HG03520 (cell line): ENCODE data around the gene ZNF80.

Experiments used
- ATAC-seq: cut with Tn5 transposase; IDR thresholded peaks from one replicate; pipeline ENCODE4 v1.9.1; 2021; ENCODE audit warnings: mild to moderate bottlenecking, moderate library complexity; ENCODE audit not compliant: unreplicated experiment

ZNF80 gene

DNA sequence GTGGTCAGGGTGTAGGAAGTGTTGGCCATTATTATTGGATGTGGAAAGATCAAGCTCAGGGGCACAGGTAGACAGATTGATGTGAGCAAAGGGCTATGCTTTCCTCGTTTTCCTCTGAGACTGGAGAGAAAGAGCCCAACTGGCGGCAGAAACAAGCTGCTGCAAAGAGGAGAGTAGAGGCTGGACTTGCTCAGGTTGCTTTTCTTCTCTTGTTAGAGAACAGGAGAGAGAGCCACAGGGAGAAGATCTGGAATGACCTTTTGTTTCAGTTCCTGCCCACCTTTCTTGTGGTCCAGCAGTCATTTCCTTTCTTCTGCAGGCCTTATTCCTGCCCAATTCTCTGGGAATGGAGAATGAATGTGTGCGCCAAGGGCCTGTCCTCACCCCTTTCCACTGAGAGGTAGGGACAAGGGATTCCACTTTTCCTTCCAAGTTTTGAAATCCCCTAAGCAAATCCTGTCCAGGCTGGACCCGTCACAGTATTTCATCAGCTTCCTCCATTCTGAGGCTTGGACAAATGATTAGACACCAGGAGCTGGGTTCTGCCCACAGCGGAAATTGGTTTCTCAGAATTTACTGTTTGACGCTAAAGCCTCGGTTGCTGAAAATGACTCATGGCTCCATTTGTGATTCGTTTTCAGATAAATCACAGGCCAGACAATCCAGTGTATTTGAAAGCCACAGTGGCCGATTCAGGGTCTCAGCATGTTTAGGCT lies 16.1 kb downstream of the ZNF80 start:
- ATAC-seq = no peak

DNA sequence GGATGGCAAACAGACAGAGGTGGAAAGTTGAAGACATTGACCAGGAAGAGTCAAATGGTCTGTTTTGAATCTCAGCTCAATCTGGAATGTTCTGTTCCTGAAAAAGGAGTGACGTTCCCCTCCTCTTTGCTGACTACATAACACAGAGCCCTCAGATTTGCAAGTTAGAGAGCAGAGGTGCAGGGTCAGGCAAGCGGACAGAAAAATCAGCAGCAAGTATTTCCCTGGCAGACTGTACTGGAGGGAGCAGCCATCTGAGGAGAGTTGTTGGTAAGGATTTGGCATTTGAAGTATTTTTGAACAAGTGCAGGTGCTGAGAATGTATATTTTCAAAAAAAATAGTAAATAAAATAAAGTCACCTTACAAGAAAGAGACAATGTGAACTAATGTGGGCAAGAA lies 17.6 kb downstream of the ZNF80 start:
- no peak for ATAC-seq

DNA sequence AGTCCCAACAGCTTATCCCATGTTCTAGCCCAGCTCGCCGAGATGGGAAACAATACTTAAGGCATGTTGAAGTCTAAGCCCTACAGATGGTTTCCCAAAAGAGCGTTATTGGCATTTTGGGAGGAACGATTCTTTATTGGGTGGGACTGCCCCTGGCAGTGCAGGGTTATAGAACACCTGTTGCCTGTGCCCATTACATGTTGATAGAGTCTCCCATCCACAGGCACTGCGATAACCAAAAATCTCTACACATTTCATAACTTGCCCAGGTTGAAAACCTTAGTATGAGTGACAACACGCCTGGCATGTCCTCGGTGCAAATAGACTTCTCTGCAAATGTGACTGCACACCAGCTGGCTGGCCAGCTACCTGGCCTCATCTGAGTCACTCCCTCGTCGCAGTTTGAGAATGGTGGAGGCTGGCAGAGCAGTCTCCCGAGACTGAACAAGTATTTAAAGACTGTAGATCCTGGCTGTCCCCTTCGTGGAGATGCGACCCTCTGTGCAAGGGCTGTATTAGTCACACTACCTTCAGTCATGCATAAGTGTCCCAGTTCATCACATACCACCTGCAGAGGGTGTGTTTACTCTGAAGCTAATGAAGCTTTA lies 18.7 kb downstream of the ZNF80 start:
- no peak for ATAC-seq

DNA sequence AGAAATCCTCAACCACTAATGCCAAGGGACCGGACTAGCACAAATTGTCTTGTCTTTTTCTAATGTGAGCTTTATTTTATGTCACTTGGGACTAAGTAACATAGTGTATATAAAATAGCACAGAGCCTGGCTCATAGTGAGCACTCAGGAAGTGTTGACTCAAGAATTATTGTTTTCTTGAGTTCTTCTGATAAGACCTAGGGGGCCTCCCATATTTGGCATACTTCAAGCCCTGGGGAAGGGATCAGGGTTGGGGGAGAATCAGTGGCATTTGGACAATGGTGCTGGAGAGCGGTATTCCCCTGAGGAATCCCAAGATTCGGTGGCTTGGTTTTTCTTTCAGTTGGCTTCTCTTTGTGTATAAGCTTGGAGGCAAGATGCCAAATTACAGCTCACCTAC lies 19.4 kb downstream of the ZNF80 start:
- ATAC-seq = no peak

DNA sequence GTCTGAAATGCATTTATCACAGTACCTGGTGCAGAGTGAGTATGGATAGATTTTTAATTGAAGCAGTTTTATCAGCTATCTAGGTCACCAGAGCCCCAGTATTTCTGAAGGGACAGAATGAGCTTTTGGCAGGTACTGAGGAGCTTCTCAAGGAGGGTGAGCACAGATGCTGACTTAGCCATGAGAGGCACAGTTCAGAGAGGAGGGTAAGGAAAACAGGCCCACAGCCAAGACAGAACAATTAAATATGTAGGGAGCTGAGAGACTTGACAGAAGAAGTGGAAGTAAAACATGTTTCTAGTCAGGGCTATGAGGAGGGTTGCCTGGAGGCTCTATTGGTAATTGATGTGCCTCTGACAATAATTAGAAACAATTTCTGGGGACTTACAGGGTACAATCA lies 20.1 kb downstream of the ZNF80 start:
- ATAC-seq = no peak

DNA sequence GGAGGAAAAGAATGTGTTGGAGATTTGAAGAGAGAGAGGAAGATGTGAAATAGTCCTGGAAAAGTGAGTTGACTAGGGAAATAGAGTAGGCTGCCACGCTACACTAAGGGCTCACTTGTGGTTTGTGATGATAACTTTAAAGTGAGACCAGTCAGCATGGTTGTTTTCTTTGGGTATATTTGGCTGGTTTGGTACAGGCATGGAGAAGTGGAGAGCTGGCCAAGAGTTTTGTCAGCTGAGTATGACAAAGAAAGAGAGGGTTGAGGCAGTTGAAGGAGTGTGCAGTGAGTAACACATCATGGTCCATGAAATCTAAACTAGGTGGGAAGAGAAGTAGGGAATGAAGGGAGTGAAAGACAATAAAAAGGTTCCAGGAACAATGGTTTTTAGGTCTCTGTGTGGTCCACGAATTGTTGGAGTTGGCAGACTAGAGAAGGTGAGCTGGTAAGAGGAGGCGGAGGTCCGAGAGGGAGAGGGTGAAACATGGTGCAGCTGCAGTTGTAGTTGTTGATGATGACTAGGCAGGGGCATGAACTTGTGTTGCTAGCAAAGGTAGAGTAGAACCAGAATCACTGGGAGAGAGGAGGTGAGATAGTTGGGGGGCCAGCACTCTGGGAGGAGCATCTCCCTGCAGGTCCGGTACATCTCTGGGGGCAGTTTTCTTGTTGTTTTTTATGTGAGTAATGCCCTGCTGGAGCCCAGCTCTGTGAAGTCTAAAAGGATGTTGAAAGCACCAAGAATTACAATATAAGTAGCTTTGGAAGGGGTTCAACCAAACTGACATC lies 21.0 kb downstream of the ZNF80 start:
- no peak for ATAC-seq

DNA sequence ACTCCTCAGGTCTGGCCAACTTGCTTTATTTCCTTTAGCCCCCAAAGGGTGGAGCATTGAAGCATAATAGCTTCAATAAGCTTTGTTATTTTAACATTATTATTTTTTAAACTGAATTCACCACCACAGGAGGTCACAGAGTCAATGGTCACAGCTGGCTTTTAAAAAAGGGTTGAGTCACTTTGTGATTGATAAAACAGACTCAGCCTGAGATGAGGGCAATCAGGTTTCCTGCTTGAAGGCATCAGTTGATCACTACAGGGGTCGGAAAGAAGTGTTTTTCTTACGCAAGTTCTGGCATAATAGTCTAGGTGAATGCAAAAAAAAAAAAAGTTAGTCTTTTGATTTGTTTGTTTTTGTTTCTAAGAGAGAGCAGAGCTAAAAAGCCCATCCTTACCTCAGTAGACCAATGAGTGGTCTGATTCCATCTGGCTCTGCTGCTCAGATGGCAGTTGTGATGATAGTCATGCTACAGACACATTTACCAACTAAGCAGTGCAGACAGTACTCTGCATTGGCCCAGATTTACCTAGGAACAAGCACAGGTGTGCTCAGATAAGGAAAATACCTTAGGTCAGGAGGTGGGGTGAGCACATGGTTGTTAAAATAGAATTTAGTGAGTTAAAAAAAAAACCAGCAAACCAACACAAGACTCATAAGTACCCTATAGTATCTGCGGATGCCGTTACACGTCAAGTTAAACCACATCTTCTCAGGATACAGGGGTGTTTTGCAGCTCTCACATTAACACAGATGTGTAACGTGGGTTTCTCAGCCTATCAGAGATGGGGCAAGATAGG lies 22.6 kb downstream of the ZNF80 start:
- ATAC-seq = peak; percentile 23

DNA sequence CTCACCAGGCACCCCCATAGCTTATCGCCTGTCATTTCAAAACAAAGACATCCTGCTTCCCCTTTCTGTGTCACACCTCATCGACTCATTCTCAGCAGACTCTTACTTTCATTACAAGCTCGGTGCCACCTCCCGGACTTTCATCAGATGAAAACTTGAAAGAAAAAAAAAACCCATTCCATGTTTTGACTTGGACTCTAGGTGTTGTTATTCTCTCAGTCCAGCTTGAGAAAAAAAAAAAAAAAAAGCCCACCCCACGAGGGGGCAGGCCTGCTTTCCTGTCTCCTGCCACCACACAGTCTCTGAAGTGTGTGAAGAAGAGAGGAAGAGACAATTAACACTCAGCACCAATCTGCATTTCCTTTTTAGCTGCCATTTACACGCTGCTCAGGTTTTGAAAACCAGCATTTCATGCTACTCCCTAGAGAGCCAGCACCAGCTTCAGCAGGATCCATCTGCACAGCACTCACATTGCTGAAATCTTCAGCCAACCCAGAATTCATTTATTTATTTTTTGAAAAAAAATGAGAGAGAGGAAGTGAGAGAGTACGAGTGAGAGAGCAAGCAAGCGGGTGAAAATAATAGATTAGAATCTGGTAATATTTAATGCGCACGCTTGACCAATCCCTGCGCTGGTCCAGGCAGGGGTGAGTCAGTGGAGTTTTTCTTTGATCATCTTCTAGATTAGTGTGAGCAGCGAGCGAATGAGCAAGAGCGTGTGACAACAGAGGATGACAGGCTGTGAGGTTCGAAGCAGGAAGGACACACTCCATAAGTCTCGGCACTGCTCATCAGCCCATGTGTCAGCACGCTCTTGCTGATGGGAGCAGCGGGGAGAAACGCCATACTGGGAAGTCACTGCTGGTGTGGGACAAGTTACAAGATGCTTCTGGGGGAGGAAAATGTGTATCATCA lies 23.5 kb downstream of the ZNF80 start:
- ATAC-seq = peak; percentile 82

DNA sequence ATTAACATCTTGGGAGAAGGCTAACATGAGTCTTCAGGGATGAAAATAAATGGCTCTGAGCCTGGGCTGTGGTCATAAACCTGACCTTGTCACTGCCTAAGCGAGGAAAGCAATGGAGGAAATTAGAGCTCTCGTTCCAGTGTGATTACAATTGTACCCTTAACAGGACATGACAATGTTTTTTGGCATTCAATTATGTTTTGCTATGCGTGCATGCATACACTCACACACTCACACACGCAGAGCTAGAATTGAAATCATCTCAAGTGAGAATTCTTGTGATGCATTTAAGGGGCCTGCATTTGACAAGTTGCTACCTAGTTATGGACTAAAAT lies 24.1 kb downstream of the ZNF80 start:
- ATAC-seq = peak; percentile 6

DNA sequence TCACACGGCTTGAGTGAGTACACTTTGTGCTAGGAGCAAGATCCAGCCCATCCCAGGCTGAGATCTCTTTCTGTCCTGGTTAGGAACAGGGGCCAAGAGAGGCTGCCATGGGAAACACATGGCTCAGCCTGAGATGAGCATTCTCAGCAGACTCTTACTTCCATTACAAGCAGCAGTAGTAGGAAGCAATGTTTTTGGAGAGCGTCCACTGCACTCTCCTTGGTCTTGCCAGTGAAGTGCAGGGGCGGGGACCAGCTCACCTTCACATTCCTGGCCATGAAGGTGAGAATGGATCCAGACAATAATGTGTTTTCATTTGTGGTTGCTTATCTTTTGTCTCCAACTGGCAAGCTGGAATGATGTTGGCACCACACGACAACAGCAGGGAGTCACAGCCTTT lies 24.7 kb downstream of the ZNF80 start:
- ATAC-seq = no peak

DNA sequence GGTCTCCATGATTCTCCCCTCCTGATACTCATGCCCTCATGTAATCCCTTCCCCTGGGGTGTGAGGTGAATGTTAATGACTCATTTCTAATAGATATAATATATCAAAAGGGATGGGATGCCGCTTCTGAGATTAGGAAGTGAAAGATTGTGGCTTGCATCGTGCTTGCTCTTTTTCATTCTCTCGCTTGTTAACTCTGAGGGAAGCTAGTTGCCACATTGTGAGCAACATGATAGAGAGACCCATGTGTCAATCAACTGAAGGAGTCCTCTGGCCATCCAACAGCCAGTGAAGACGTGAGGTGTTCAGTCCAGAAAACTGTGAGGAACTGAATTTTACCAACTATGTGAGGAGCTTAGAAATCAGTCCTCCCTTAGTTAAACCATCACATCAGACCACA lies 29.6 kb downstream of the ZNF80 start:
- ATAC-seq = peak; percentile 83

DNA sequence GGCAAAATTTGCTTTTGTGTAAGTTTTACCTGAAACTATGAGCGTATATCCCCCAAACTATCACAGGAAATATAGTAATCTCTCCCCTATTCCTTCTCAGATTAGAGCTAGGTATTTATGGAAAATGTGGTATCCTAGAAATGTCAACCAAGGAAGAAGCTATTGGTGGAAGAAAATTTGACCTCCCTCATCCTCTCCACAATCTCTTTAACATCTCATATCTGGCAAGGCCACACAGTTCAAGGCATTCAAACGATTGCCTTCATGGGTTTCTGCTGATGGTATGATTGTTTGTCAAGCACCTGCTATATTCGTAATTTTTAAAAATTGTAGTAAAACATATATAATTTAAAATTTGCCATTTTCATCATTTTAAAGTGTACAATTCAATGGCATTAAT lies 31.0 kb downstream of the ZNF80 start:
- no peak for ATAC-seq

DNA sequence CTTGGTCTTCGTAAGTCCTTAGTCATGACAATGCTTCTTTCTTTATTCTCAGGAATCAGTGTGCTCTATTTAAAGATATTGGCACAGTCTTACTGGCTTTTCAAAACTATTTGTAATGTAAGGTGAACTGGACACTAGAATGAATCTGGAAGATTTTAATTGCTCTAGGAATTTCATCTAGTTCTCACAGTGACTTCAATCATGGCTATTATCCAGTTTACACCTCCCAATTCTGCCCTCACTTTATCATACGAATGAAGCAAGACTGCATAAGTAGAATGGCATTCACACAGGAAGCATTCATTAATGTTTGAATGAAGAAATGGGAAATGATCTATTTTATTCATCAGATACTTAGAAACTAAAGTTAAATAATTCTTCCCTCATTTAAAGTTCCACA lies 31.8 kb downstream of the ZNF80 start:
- no peak for ATAC-seq

DNA sequence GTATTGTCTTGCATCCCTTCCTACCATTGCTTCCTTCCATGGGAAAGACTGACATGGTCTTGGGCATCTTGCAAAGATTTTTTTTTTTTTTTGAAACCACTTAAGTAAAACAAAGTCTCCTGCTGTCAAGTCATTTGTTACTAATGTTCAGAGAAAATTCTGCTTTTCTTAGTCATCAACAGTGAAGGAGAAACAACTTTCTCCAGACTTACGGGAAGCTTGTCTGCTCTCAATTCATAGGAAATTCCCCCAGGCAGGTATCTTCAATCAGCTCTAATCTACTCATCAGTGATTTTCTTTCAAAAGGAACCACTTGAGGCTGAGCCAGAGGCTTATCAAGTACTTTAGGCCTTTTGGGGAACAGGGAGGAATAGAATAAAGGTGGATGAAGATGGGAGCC lies 42.6 kb downstream of the ZNF80 start:
- ATAC-seq = no peak

DNA sequence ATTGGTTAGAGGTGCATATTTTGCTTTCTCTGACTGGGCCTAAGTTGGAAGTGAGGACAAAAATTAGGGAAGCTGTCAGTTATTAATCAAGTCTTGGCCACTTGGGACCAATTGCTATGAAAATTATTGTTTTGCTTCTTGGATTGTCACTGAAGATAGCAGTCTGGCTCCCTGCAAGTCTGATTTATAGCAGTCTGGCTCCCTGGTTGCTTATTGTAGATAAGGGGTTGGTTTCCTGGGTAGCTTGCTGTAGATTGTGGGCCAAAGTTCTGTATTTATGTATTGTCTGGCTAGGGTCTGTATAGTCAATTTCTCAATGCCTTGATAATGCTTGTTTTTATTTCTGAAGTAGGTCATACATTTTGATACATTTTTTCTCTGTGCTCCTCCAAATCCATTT lies 45.2 kb downstream of the ZNF80 start:
- ATAC-seq = no peak

DNA sequence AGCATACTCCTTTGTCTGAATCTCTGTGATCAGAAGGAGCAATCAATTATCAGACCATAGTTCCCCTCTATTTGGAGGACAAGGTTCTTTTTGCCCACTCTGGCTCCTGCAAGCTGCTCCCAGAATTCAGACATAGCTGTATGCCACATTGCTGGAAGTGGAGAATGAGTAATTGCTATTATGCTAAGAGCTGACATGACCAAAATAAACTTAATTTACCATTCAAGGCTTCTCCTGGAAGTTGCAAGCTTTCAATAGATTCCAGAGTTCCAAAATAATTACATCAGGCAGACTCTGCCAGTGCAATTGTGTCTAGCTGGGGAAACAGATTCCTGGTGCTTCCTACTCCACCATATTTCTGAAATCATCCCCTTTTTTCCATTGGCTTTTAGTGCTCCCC lies 50.9 kb downstream of the ZNF80 start:
- no peak for ATAC-seq
